Heart right ventricle (tissue), 16 donors: Measurements from ENCODE around the gene UMODL1. TPM values are rescaled to one million over a fixed set of nuclear protein-coding genes. Genes with fewer than 3 reads are reported as not detected.
A peak's percentile ranks its signal among the peaks of the same experiment; 100 is the strongest.

Experiments
- ATAC-seq, 8 donors: fragments of 200-7000 bp; cut with Tn5 transposase; one replicate each; pipeline ENCODE4 v1.9.1; 2020; ENCODE audit warnings: mild to moderate bottlenecking in 8 of 8, moderate library complexity in 8 of 8, moderate number of reproducible peaks in 1 of 8
- DNase-seq, 2 donors: peaks; one replicate each; pipeline ENCODE4 v3.0.0-alpha.2; 2020
- H3K27ac ChIP-seq, 10 donors: fragments of 200-600 bp; sonication (generic) in 2 of 10; one replicate each; pipeline versions ENCODE4 v1.5.0 to v1.8.0; 2020 to 2022; ENCODE audit warnings: mild to moderate bottlenecking in 3 of 10
- H3K27me3 ChIP-seq, 7 donors: fragments of 200-600 bp; one replicate each; pipeline ENCODE4 v1.8.0; 2021 to 2022; ENCODE audit warnings: mild to moderate bottlenecking in 2 of 7
- H3K36me3 ChIP-seq, 9 donors: fragments of 200-600 bp; sonication (generic) in 1 of 9; one replicate each; pipeline versions ENCODE4 v1.5.0 to v1.8.0; 2020 to 2022; ENCODE audit warnings: mild to moderate bottlenecking in 2 of 9
- H3K4me1 ChIP-seq, 9 donors: fragments of 200-600 bp; sonication (generic) in 1 of 9; one replicate each; pipeline versions ENCODE4 v1.5.0 to v1.8.0; 2020 to 2022; ENCODE audit warnings: mild to moderate bottlenecking in 4 of 9
- H3K4me3 ChIP-seq, 10 donors: fragments of 200-600 bp; sonication (generic) in 2 of 10; one replicate each; pipeline versions ENCODE4 v1.5.0 to v1.8.0; 2020 to 2022; ENCODE audit warnings: mild to moderate bottlenecking in 7 of 10, moderate library complexity in 2 of 10
- H3K9me3 ChIP-seq, 11 donors: fragments of 200-600 bp in 10 of 11; sonication (generic) in 2 of 11; one replicate each; pipeline versions ENCODE4 v1.5.0 to v1.8.0; 2013 to 2022; ENCODE audit warnings: mild to moderate bottlenecking in 2 of 11, control low read depth in 1 of 11, moderate library complexity in 1 of 11
- WGBS, 2 donors: extraction: QIAGEN DNeasy Blood & Tissue Kit; methylation state at CpG; one replicate each; pipeline ENCODE4 v1.1.7; 2013; ENCODE audit warnings: inconsistent platforms in 1 of 2; 5-methylcytosine and 5-hydroxymethylcytosine counted together
- intact Hi-C, 10 donors: fragments of 100-400 bp; cut with DNase I; formaldehyde crosslinking; loops; one replicate each; pipeline versions ENCODE4 v1.11.1 to v1.14.2; 2022
- polyA plus RNA-seq, 2 donors: library from polyadenylated mRNA; stranded (reverse); fragments of 200-250 nt; gene quantifications; one replicate each; pipeline ENCODE4 v1.2.3, GENCODE V29; 2013
- total RNA-seq, 10 donors: library from RNA; stranded (reverse); fragmentation: NEBNext Ultra II Directional in 3 of 10; extraction: Animal tissue kit (Norgen Biotek cat#: 25700) in 3 of 10; gene quantifications; one replicate each; pipeline versions ENCODE4 v1.2.1 to v1.2.4, GENCODE V29; 2021 to 2023
- TF ChIP-seq, protein P1 (sequence below), 9 donors: fragments of 200-600 bp; sonication (generic) in 2 of 9; IDR thresholded peaks; one replicate each; pipeline versions ENCODE4 v1.5.0 to v1.8.0; 2021 to 2022; ENCODE audit warnings: antibody characterized with exemption in 9 of 9, mild to moderate bottlenecking in 5 of 9, moderate library complexity in 1 of 9
- donor health status: Arrhythmogenic right ventricular cardiomyopathy.
- donor health status: ischemic (EF 13 %, LVEDD 7.1; RV severe dilation, severe dysfunction).
- donor health status: healthy with polysubstance abuse.
- donor health status: DM: no; HTN: yes; CAD: no.
- donor health status: DM: no; HTN: no; CAD: no.
- donor health status: ischemic (EF 25% LVEDD 6.9; RV normal size, moderate dysfunction).
- donor health status: ischemic (EF 25% LVEDD 5.7; RV mildly dilated, moderate dysfunction).
- donor health status: healthy.
- donor health status: DM: yes; HTN: yes; CAD: no.
- donor health status: Ischemic cardiomyopathy.
- donor health status: ischemic (EF 35%, LVEDD 5.7; RV mildly dilated, moderate dysfunction).
- donor health status: nonischemic (EF 11% LVEDD 7.7; RV severe dilation, severe dysfunction).
- donor health status: DM: yes; HTN: yes; CAD: no.
- donor health status: PGD.
- donor health status: ischemic (EF 29% LVEDD 5.4; RV normal size, mild dysfunction).
- donor health status: nonischemic (EF 23%, LVEDD 6.1; RV moderate dilation, normal function).

UMODL1 gene
- total and polyA plus RNA-seq, 12 donors = 0.13 to 0.31 (median 0.25) TPM; not detected in 9

DNA sequence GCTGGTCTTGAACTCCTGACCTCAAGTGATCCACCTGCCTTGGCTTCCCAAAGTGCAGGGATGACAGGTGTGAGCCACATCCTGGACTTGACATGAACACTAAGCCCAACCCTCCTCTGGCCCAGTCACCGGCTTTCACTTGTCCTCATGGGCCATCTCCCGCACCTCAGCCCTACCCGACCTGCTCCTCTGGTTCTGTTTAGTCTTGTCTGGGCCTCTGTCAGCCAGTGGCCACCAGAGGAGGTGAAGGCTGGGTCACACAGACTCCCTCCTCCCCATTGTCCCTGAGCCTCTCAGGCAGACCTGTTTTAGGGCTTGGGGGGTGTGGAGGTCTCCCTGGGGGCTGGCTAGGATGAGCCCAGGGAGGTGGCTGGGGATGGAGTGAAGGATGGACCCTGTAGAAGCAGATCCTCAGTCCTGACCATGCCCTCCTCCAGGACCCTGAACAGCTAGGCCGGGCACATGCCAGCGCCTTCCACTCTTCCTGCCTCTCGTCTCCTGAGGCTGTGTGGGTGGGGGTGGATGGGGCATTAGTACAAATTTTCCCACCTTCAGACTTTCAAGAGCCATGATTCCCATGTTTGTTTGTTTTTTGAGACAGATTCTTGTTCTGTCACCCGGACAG is 26.1 kb upstream of the UMODL1 start:
- intact Hi-C loops = loop anchor here in 1 of 10 donors (10.0 kb wide), 1 partner anchor 50 kb away; no protein-coding TSS in a partner anchor
- ATAC-seq (no peak), DNase-seq (no peak)
- no peak overlapping the region for H3K4me3 ChIP-seq
- 95 to 96% methylated on average over 7 of the region's 7 CpGs for WGBS, 2 donors
- H3K4me1 ChIP-seq = peaks cover under 1 to 20% (median 7%) of the 10 kb centered on the region in 9 donors
- TF ChIP-seq, protein P1, sequence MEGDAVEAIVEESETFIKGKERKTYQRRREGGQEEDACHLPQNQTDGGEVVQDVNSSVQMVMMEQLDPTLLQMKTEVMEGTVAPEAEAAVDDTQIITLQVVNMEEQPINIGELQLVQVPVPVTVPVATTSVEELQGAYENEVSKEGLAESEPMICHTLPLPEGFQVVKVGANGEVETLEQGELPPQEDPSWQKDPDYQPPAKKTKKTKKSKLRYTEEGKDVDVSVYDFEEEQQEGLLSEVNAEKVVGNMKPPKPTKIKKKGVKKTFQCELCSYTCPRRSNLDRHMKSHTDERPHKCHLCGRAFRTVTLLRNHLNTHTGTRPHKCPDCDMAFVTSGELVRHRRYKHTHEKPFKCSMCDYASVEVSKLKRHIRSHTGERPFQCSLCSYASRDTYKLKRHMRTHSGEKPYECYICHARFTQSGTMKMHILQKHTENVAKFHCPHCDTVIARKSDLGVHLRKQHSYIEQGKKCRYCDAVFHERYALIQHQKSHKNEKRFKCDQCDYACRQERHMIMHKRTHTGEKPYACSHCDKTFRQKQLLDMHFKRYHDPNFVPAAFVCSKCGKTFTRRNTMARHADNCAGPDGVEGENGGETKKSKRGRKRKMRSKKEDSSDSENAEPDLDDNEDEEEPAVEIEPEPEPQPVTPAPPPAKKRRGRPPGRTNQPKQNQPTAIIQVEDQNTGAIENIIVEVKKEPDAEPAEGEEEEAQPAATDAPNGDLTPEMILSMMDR (IDR thresholded peaks at IDR 0.05) = no peak
- no peak overlapping the region for H3K27ac ChIP-seq
- no peaks in the 10 kb centered on the region for H3K27me3 ChIP-seq
- no peaks in the 10 kb centered on the region for H3K9me3 ChIP-seq
- H3K36me3 ChIP-seq = no peaks in the 10 kb centered on the region

DNA sequence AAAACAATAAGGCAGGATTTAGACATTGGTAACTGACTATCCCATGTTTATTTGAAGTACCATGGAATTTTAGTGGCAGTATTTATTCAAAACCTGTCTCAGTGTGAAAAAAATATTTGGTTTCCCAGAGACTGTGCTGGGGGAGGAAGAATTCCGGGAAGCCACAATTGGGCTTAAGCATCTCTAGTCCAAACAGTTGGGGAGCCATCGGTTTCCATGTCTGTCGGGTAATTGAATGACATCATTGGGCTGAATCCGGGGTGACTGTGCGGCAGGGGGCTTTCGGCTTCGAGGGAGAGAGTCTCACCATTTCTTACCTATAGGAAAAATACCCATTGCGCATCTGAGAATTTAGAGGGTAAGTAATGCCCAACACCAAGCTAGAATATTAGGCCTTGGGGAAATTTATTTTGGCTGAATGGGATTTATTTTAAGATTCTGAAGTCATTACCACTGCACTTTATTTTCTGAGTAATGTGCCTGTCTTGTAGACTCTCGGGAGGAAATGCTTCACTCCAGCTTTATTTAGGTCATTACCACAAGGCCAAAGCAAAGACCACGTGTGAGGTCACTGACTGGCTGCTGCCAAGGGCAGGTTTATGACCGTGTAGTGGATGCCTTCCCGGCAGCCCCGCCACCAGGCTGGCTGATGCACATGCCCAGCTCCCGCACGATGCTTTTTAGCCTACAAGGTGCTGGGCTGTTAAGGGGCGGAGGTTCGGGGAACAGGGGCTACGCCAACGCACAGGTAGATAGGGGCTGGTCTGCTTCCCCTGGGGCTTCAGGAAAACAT is 23.1 kb upstream of the UMODL1 start:
- Histone ChIP-seq H3K4me3 (no peak overlapping the region), H3K4me1 (peaks cover 0 to 16% (median 4%) of the 10 kb centered on the region in 9 donors), H3K36me3 (no peaks in the 10 kb centered on the region), H3K27ac (peak overlapping the region in 4 of 10 donors; percentile 30 to 61 (median 40)), H3K27me3 (no peaks in the 10 kb centered on the region), H3K9me3 (no peaks in the 10 kb centered on the region)
- ATAC-seq (peak; percentile 59 to 92 (median 86)), DNase-seq (peak in 1 of 2 donors; percentile 56)
- TF ChIP-seq, protein P1 (IDR thresholded peaks at IDR 0.05) = no peak
- intact Hi-C loops = loop anchor here in 1 of 10 donors (10.0 kb wide), 1 partner anchor 47 kb away; no protein-coding TSS in a partner anchor
- 67 to 76% methylated on average over 19 of the region's 19 CpGs for WGBS, 2 donors

GRCh38 chr21:42048870-42049577 is 22.1 kb upstream of the UMODL1 start:
- TF ChIP-seq, protein P1 (IDR thresholded peaks at IDR 0.05) = no peak
- ATAC-seq (no peak), DNase-seq (no peak)
- H3K36me3 ChIP-seq = no peaks in the 10 kb centered on the region
- 96 to 98% methylated on average over 10 of the region's 10 CpGs for WGBS, 2 donors
- H3K27me3 ChIP-seq = peaks cover 0 to 1% (median 0%) of the 10 kb centered on the region in 7 donors
- H3K27ac ChIP-seq = no peak overlapping the region
- H3K4me1 ChIP-seq = peaks cover 0 to 16% (median 4%) of the 10 kb centered on the region in 9 donors
- intact Hi-C loops = loop anchor here in 1 of 10 donors (10.0 kb wide), 1 partner anchor 46 kb away; no protein-coding TSS in a partner anchor
- no peak overlapping the region for H3K4me3 ChIP-seq
- H3K9me3 ChIP-seq = no peaks in the 10 kb centered on the region
